GM21576 (cell line): ENCODE data around the gene GATA5.

ENCODE experiments used
- ATAC-seq: cut with Tn5 transposase; IDR thresholded peaks from one replicate; pipeline ENCODE4 v1.9.1; 2021; ENCODE audit warnings: mild to moderate bottlenecking, moderate library complexity; ENCODE audit not compliant: unreplicated experiment

The GATA5 gene

GRCh38 chr20:62418709-62419487 lies 56.9 kb downstream of the GATA5 start:
- ATAC-seq, result no peak

- ATAC-seq, result no peak
Measured at GRCh38 chr20:62417981-62418708, 57.6 kb downstream of the GATA5 start.

- no peak for ATAC-seq
Measured at GRCh38 chr20:62416651-62417637, 58.9 kb downstream of the GATA5 start.

GRCh38 chr20:62415354-62416111 lies 60.3 kb downstream of the GATA5 start:
- ATAC-seq, result no peak

- ATAC-seq, result no peak
Measured at GRCh38 chr20:62413896-62414481, 61.8 kb downstream of the GATA5 start.
